IMR-90 (cell line): ENCODE data around the gene NLRP3. TPM values are rescaled to one million over a fixed set of nuclear protein-coding genes. Genes with fewer than 3 reads are reported as not detected.

ENCODE experiments used
- ATAC-seq: fragments of 200-7000 bp; cut with Tn5 transposase; 2 replicates; pipeline ENCODE4 v1.9.1; 2020; ENCODE audit warnings: low read depth, mild to moderate bottlenecking, moderate library complexity
- BruUV-seq: library from RNA; stranded (reverse); fragments of 400-500 nt; replicated peaks from 2 replicates; lab custom pipeline; 2021; lab: Mats Ljungman, UMichigan
- CTCF ChIA-PET: fragments of 300-600 bp; formaldehyde crosslinking; extraction: SDS; loops from one replicate; lab custom pipeline; 2021; ENCODE audit warnings: antibody characterized with exemption; lab: Yijun Ruan, JAX
- POLR2A ChIA-PET: fragments of 300-600 bp; sonication (Branson Sonifier 250); formaldehyde crosslinking; loops from one replicate; lab custom pipeline; 2022; ENCODE audit warnings: antibody characterized with exemption; ENCODE audit not compliant: unreplicated experiment; lab: Charles Lee
- DNase-seq: peaks from one replicate; pipeline ENCODE4 v3.0.0; 2013
- H2AFZ ChIP-seq: replicated peaks from 2 replicates; pipeline ENCODE3; 2013; ENCODE audit warnings: low read length, mild to moderate bottlenecking; ENCODE audit not compliant: poor library complexity
- H2AK5ac ChIP-seq: 2 replicates; pipeline ENCODE4 v1.6.1; 2013; ENCODE audit warnings: low read depth, low read length, inconsistent platforms
- H2AK9ac ChIP-seq: replicated peaks from 2 replicates; pipeline ENCODE3; 2013; ENCODE audit warnings: mild to moderate bottlenecking, low read depth, low read length, moderate library complexity; ENCODE audit not compliant: poor library complexity
- H2BK120ac ChIP-seq: 2 replicates; pipeline ENCODE4 v1.6.1; 2013; ENCODE audit warnings: low read depth, low read length, inconsistent platforms
- H2BK15ac ChIP-seq: 3 replicates; pipeline ENCODE4 v1.6.1; 2013; ENCODE audit warnings: low read depth, low read length, inconsistent platforms
- H2BK20ac ChIP-seq: 2 replicates; pipeline ENCODE4 v1.6.1; 2013; ENCODE audit warnings: low read depth, mild to moderate bottlenecking, inconsistent platforms, low read length, moderate library complexity
- H2BK5ac ChIP-seq: 2 replicates; pipeline ENCODE4 v1.6.1; 2013; ENCODE audit warnings: mild to moderate bottlenecking, low read depth, low read length, inconsistent platforms; ENCODE audit not compliant: poor library complexity, severe bottlenecking
- H3K14ac ChIP-seq: replicated peaks from 2 replicates; pipeline ENCODE4 v1.6.1; 2013; ENCODE audit warnings: low read depth, low read length, inconsistent platforms
- H3K18ac ChIP-seq: 2 replicates; pipeline ENCODE4 v1.6.1; 2013; ENCODE audit warnings: low read depth, low read length, control low read depth
- H3K23ac ChIP-seq: 2 replicates; pipeline ENCODE4 v1.6.1; 2013; ENCODE audit warnings: low read depth, low read length, inconsistent platforms
- H3K27ac ChIP-seq: 2 replicates; pipeline ENCODE4 v1.5.1; 2013; ENCODE audit warnings: mild to moderate bottlenecking, control low read depth, low read length; ENCODE audit not compliant: insufficient read depth
- H3K27me3 ChIP-seq: 2 replicates; pipeline ENCODE4 v1.6.1; 2013; ENCODE audit warnings: low read length; ENCODE audit not compliant: control insufficient read depth, insufficient read depth
- H3K36me3 ChIP-seq: 2 replicates; pipeline ENCODE4 v1.6.1; 2013; ENCODE audit warnings: low read length, mixed read lengths; ENCODE audit not compliant: control insufficient read depth, insufficient read depth
- H3K4ac ChIP-seq: 2 replicates; pipeline ENCODE4 v1.6.1; 2013; ENCODE audit warnings: low read depth, low read length, inconsistent platforms
- H3K4me1 ChIP-seq: 2 replicates; pipeline ENCODE4 v1.6.1; 2013; ENCODE audit warnings: low read length, mixed read lengths; ENCODE audit not compliant: control insufficient read depth, insufficient read depth
- H3K4me2 ChIP-seq: 2 replicates; pipeline ENCODE4 v1.6.1; 2013; ENCODE audit warnings: low read depth, mild to moderate bottlenecking, control low read depth, low read length, moderate library complexity
- H3K4me3 ChIP-seq: 2 replicates; pipeline ENCODE4 v1.5.1; 2013; ENCODE audit warnings: low read depth, mild to moderate bottlenecking, control low read depth, low read length, moderate library complexity; ENCODE audit not compliant: insufficient read depth
- H3K56ac ChIP-seq: 2 replicates; pipeline ENCODE4 v1.6.1; 2013; ENCODE audit warnings: low read length, inconsistent platforms; ENCODE audit not compliant: insufficient read depth; ENCODE audit errors: extremely low read depth
- H3K79me1 ChIP-seq, 2 experiments: 2 replicates each; pipeline ENCODE4 v1.6.1; 2013; ENCODE audit warnings: low read length in 2 of 2, inconsistent platforms in 1 of 2, low read depth in 1 of 2
- H3K9ac ChIP-seq: 2 replicates; pipeline ENCODE4 v1.6.1; 2013; ENCODE audit warnings: low read depth, low read length, control low read depth
- H3K9me1 ChIP-seq: 2 replicates; pipeline ENCODE4 v1.6.1; 2013; ENCODE audit warnings: low read length, inconsistent platforms; ENCODE audit not compliant: insufficient read depth
- H3K9me3 ChIP-seq: 2 replicates; pipeline ENCODE4 v1.6.1; 2013; ENCODE audit warnings: low read length; ENCODE audit not compliant: control insufficient read depth, insufficient read depth
- H4K20me1 ChIP-seq: 2 replicates; pipeline ENCODE4 v1.6.1; 2013; ENCODE audit warnings: low read length, inconsistent platforms; ENCODE audit not compliant: insufficient read depth
- H4K5ac ChIP-seq: 2 replicates; pipeline ENCODE4 v1.6.1; 2013; ENCODE audit warnings: mild to moderate bottlenecking, low read depth, low read length, control low read depth
- H4K8ac ChIP-seq, 2 experiments: 2 replicates each; pipeline ENCODE4 v1.6.1; 2013; ENCODE audit warnings: low read depth in 2 of 2, low read length in 2 of 2, control low read depth in 1 of 2, inconsistent platforms in 1 of 2
- H4K91ac ChIP-seq: 2 replicates; pipeline ENCODE4 v1.6.1; 2013; ENCODE audit warnings: low read depth, low read length, inconsistent platforms; ENCODE audit not compliant: insufficient read depth
- BHLHE40 ChIP-seq: fragments of 150-350 bp; IDR thresholded peaks from 2 replicates; pipeline ENCODE4 v1.6.1; 2016; ENCODE audit warnings: mild to moderate bottlenecking, low read depth, low read length
- CEBPB ChIP-seq: IDR thresholded peaks from 2 replicates; pipeline ENCODE4 v1.6.1; 2012; ENCODE audit warnings: low read depth, low read length, improper control_type of control experiment
- CHD1 ChIP-seq: IDR thresholded peaks from 2 replicates; pipeline ENCODE4 v1.6.1; 2012; ENCODE audit warnings: low read depth, low read length, improper control_type of control experiment
- ELK1 ChIP-seq: fragments of 150-350 bp; IDR thresholded peaks from 2 replicates; pipeline ENCODE4 v1.6.1; 2016; ENCODE audit warnings: low read depth, mild to moderate bottlenecking, low read length, moderate library complexity, borderline replicate concordance
- FOS ChIP-seq: fragments of 150-350 bp; IDR thresholded peaks from 2 replicates; pipeline ENCODE4 v1.6.1; 2016; ENCODE audit warnings: low read depth, low read length
- MAFK ChIP-seq: IDR thresholded peaks from 2 replicates; pipeline ENCODE4 v1.6.1; 2012; ENCODE audit warnings: low read depth, low read length, improper control_type of control experiment
- MAZ ChIP-seq: IDR thresholded peaks from 2 replicates; pipeline ENCODE4 v1.6.1; 2012; ENCODE audit warnings: low read depth, mild to moderate bottlenecking, low read length, improper control_type of control experiment, moderate library complexity, borderline replicate concordance
- NFE2L2 ChIP-seq: fragments of 150-350 bp; IDR thresholded peaks from 2 replicates; pipeline ENCODE4 v1.6.1; 2016; ENCODE audit warnings: low read depth, mild to moderate bottlenecking, low read length
- POLR2A ChIP-seq: IDR thresholded peaks from 2 replicates; pipeline ENCODE4 v1.6.1; 2012; ENCODE audit warnings: mild to moderate bottlenecking, low read depth, low read length
- RAD21 ChIP-seq: IDR thresholded peaks from 2 replicates; pipeline ENCODE4 v1.6.1; 2012; ENCODE audit warnings: low read length, improper control_type of control experiment
- RCOR1 ChIP-seq: IDR thresholded peaks from 2 replicates; pipeline ENCODE4 v1.6.1; 2012; ENCODE audit warnings: mild to moderate bottlenecking, low read length, improper control_type of control experiment; ENCODE audit not compliant: insufficient replicate concordance
- RFX5 ChIP-seq: IDR thresholded peaks from 2 replicates; pipeline ENCODE4 v1.8.0; 2012; ENCODE audit warnings: low read depth, mild to moderate bottlenecking, low read length, moderate library complexity
- SMC3 ChIP-seq: fragments of 150-350 bp; IDR thresholded peaks from 2 replicates; pipeline ENCODE4 v1.6.1; 2016; ENCODE audit warnings: low read depth, mild to moderate bottlenecking, antibody characterized with exemption, low read length, moderate library complexity
- USF2 ChIP-seq: fragments of 150-350 bp; IDR thresholded peaks from 2 replicates; pipeline ENCODE4 v1.6.1; 2017; ENCODE audit warnings: mild to moderate bottlenecking, antibody characterized with exemption, low read length, low read depth
- WGBS, 2 experiments: methylation state at CpG; one replicate each; pipeline versions ENCODE4 v1.1.5 to v1.1.7; 2013; ENCODE audit warnings: missing lambda C conversion rate in 2 of 2; ENCODE audit not compliant: insufficient read length in 1 of 2; ENCODE audit errors: extremely low coverage in 2 of 2; 5-methylcytosine and 5-hydroxymethylcytosine counted together
- dilution Hi-C: fragments of 300-500 bp; cut with HindIII; formaldehyde crosslinking; loops from one replicate; pipeline ENCODE4 v1.14.3; 2018; ENCODE audit warnings: low sequenced_read_pairs; ENCODE audit not compliant: unreplicated experiment
- in situ Hi-C: fragments of 300-500 bp; cut with MboI; formaldehyde crosslinking; loops from 3 replicates; pipeline ENCODE4 v1.14.3; 2019; ENCODE audit warnings: low sequenced_read_pairs, inconsistent platforms, mixed read lengths
- intact Hi-C: fragments of 100-400 bp; cut with micrococcal nuclease; formaldehyde crosslinking; loops from 2 replicates; pipeline ENCODE4 v1.10.0; 2022
- polyA plus RNA-seq, 3 experiments: library from polyadenylated mRNA; depleted of rRNA; stranded (reverse); fragments of >200 nt; gene quantifications; 2 replicates each; pipeline ENCODE4 v1.2.3, GENCODE V29; 2012; ENCODE audit warnings: low replicate concordance in 1 of 3
- total RNA-seq: library from RNA; depleted of rRNA; stranded (reverse); fragments of >200 nt; gene quantifications from 2 replicates; pipeline ENCODE4 v1.2.3, GENCODE V29; 2012

NLRP3 gene
- total and polyA plus RNA-seq, 2 of the 4 experiments (the other 2 are of a cell fraction) = 0.18 TPM; not detected in 1

- Histone ChIP-seq H3K14ac (no peak overlapping the region), H4K91ac (no peak overlapping the region; the same call in 1 of the 2 replicates), H3K27me3 (no peaks in the 10 kb centered on the region), H3K23ac (no peak overlapping the region), H3K4ac (no peak overlapping the region), H2BK5ac (peak overlapping the region; percentile 22), H3K79me1 (no peaks in the 10 kb centered on the region), H4K8ac (peak overlapping the region in 1 of 2 experiments; percentile 54; a peak in 1 of 4 replicates), H2AK5ac (no peak overlapping the region), H4K5ac (peak overlapping the region; percentile 39; the same call in 1 of the 2 replicates), H3K4me1 (peaks cover 2% of the 10 kb centered on the region; the same call in 1 of the 2 replicates), H2BK15ac (no peak overlapping the region), H2AFZ (no peak overlapping the region), H2BK120ac (no peak overlapping the region), H4K20me1 (no peaks in the 10 kb centered on the region), H3K36me3 (no peaks in the 10 kb centered on the region), H3K56ac (no peak overlapping the region), H3K9me1 (no peaks in the 10 kb centered on the region), H2BK20ac (peak overlapping the region; percentile 54; the same call in 1 of the 2 replicates), H3K27ac (peak overlapping the region; percentile 75; the same call in 1 of the 2 replicates), H2AK9ac (no peak overlapping the region), H3K4me3 (no peak overlapping the region), H3K9me3 (no peaks in the 10 kb centered on the region), H3K4me2 (no peak overlapping the region), H3K18ac (peak overlapping the region; percentile 60; the same call in 1 of the 2 replicates), H3K9ac (no peak overlapping the region)
- POLR2A ChIA-PET = interaction anchor here (0.6 kb wide), 1 partner anchor 57 kb away, joined by 4 read pairs; no protein-coding TSS in a partner anchor
- intact Hi-C loops = loop anchor here (1.0 to 5.0 kb wide), 4 partner anchors 58 to 1416 kb away; no protein-coding TSS in a partner anchor
- CTCF ChIA-PET = interaction anchor here (0.6 to 1.7 kb wide), 5 partner anchors 11 to 459 kb away, joined by 3 to 8 read pairs (median 3); partner anchors contain the start of gene AHCTF1
- DNase-seq (no peak), ATAC-seq (no peak)
- dilution Hi-C loops = no loop called here
- in situ Hi-C loops = no loop called here
- no peak for TF ChIP-seq MAFK
- TF ChIP-seq NFE2L2 = no peak
- no peak for TF ChIP-seq CEBPB
- TF ChIP-seq RAD21 = no peak
- TF ChIP-seq RCOR1 = no peak
- TF ChIP-seq CHD1 = no peak
- TF ChIP-seq ELK1 = no peak
- no peak for TF ChIP-seq USF2
- TF ChIP-seq BHLHE40 = no peak
- no peak for TF ChIP-seq RFX5
- no peak for TF ChIP-seq SMC3
- TF ChIP-seq POLR2A = no peak
- TF ChIP-seq MAZ = no peak
- no peak for TF ChIP-seq FOS
- no TSS peak for BruUV-seq
- no CpG with 5 or more reads among the region's 4 CpGs for WGBS, 2 experiments
Observed at GRCh38 chr1:247390996-247391395, 25.0 kb upstream of the NLRP3 start.
